Rectal smooth muscle tissue (tissue), 1 donor: ENCODE measurements around the gene AADAC.
"Not testable (repeated sequence)": the region's sequence is repeated elsewhere in the genome, so short reads cannot be mapped to it uniquely, and the experiment has no call there.

Source experiments
- H3K27ac ChIP-seq: one replicate; pipeline ENCODE4 v1.7.0; 2013; ENCODE audit warnings: low read depth, low read length, inconsistent platforms
- H3K27me3 ChIP-seq: one replicate; pipeline ENCODE4 v1.7.0; 2013; ENCODE audit warnings: low read length; ENCODE audit not compliant: control insufficient read depth, insufficient read depth
- H3K36me3 ChIP-seq: one replicate; pipeline ENCODE4 v1.7.0; 2013; ENCODE audit warnings: low read length; ENCODE audit not compliant: control insufficient read depth, insufficient read depth
- H3K4me1 ChIP-seq: one replicate; pipeline ENCODE4 v1.7.0; 2013; ENCODE audit warnings: low read length; ENCODE audit not compliant: control insufficient read depth, insufficient read depth
- H3K4me3 ChIP-seq: one replicate; pipeline ENCODE4 v1.7.0; 2013; ENCODE audit warnings: low read length
- H3K9ac ChIP-seq: one replicate; pipeline ENCODE4 v1.7.0; 2013; ENCODE audit warnings: low read length

AADAC gene

DNA sequence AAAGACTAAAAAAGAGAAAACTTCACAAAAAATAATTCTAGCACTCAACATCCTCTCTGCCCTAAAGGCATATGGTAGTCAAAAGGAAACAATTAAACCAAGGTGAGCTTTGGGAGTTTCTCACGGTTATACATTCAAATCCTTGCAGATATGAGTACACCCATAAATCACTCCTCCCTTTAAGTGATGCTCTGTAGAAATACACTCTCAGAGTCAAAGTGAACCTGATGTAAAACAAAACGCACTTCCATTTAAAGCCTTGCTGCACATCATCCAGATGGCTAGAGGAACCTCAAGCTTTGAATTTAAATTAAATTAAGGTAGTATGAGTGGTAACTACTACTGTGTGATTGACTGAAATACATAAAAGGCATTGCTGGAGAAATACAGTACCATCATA lies 36.0 kb upstream of the AADAC start:
- Histone ChIP-seq H3K4me1 (no peaks in the 10 kb centered on the region), H3K9ac (no peak overlapping the region), H3K36me3 (no peaks in the 10 kb centered on the region), H3K4me3 (no peak overlapping the region), H3K27me3 (no peaks in the 10 kb centered on the region), H3K27ac (no peak overlapping the region)

DNA sequence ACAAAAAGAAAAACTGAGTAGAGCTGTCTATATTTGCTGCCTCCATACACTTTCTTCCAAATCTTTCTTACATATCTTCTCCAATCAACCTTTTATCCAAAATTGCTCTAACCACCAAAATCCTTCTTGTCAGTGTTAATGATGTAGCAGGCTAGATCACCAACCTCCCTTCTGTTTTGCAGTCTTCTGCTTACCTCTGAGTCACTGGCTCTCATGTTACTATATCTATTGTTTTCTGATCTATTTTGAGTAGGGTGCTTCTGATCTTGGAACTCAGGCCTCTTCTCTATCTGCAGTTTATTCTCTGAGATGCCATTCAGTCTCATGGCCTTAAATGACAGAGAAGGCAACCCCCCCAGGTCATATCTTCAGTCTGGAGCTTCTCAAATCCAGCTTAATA lies 26.3 kb upstream of the AADAC start:
- Histone ChIP-seq H3K4me3 (no peak overlapping the region), H3K27me3 (no peaks in the 10 kb centered on the region), H3K36me3 (no peaks in the 10 kb centered on the region), H3K9ac (no peak overlapping the region), H3K4me1 (no peaks in the 10 kb centered on the region), H3K27ac (no peak overlapping the region)

DNA sequence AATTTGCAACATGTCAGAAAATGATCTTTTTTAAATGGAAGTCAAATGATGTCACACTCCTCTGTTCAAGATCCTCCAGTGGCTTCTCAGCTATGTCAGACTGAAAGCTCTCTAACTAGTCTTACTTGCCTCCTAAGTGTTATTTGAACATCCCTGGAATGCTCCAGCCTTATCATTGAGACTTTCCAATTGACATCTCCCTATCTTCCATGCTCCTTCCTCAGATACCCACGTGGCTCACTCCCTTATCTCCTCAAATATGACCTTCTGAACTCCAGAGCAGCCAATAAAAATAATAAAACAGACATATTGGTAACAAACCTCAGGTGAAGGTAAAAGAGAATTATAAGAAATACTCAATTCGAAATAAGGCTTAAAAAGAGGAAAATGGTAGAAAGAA lies 25.5 kb upstream of the AADAC start:
- no peak overlapping the region for H3K27ac ChIP-seq
- no peak overlapping the region for H3K4me3 ChIP-seq
- H3K4me1 ChIP-seq = no peaks in the 10 kb centered on the region
- H3K27me3 ChIP-seq = no peaks in the 10 kb centered on the region
- no peak overlapping the region for H3K9ac ChIP-seq
- no peaks in the 10 kb centered on the region for H3K36me3 ChIP-seq

DNA sequence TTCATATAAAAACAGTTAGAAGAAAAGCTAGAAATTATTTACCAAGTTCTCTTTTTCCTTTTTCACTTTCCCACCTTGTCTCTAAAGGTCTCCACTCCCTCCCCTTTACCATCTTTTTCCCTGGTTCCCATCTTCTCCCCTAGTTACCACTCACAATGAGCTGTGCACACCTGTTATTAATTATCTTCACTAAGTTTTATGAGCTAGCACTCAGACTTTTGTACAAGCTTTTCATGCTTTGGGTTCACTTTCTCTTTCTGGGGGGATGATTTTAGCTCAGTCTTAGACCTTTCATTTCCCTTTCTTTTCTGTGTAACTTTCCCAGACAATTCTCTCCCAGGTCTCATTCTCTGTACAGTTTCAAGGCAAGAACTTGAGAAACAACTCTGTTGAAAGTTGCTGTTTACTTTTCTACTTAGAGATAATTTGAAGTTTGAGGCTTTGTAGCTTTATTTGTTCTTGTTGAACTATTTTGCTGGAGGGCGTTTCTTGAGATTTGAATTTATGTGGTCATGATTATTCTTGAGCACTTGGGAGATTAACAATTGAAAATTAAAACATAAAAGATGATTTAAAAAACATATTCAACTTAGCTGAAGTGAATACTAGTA lies 24.0 kb upstream of the AADAC start:
- Histone ChIP-seq H3K27me3 (no peaks in the 10 kb centered on the region), H3K4me1 (no peaks in the 10 kb centered on the region), H3K36me3 (no peaks in the 10 kb centered on the region), H3K27ac (no peak overlapping the region), H3K9ac (no peak overlapping the region), H3K4me3 (no peak overlapping the region)

DNA sequence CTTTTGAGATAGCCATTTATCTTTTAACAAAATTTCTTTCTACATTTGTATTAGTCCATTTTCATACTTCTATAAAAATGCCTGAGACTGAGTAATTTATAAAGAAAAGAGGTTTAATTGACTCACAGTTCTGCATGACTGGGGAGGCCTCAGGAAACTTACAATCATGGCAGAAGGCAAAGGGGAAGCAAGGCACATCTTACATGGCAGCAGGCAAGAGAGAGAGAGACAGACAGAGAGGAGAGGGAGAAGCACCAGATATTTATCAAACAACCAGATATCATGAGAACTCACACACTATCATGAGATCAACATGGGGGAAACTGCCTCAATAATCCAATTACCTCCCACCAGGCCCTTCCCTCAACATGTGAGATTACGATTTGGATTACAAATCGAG lies 23.2 kb upstream of the AADAC start:
- not testable (repeated sequence) for H3K27me3 ChIP-seq, H3K4me3 ChIP-seq, H3K27ac ChIP-seq, H3K4me1 ChIP-seq, H3K36me3 ChIP-seq, H3K9ac ChIP-seq

DNA sequence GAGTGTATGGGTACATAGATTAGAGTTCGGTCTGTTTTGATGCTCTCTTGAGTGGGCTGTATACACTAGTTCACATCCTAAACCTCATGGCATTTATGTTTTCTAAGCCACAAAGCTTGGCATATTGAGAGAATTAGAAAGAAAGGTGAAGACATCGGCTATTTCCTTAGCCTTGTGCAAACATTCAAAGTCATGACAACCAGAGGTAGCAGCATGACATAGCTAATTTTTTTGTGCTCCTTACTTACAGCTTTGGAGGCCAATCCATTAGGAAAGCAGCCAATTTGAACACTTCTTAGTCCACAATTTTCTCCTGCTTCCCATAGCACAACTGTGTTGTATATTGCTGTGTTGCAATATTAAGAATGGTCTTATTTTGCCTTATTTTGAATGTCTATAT lies 21.5 kb upstream of the AADAC start:
- Histone ChIP-seq H3K27me3 (no peaks in the 10 kb centered on the region), H3K9ac (no peak overlapping the region), H3K27ac (no peak overlapping the region), H3K36me3 (no peaks in the 10 kb centered on the region), H3K4me1 (no peaks in the 10 kb centered on the region), H3K4me3 (no peak overlapping the region)

DNA sequence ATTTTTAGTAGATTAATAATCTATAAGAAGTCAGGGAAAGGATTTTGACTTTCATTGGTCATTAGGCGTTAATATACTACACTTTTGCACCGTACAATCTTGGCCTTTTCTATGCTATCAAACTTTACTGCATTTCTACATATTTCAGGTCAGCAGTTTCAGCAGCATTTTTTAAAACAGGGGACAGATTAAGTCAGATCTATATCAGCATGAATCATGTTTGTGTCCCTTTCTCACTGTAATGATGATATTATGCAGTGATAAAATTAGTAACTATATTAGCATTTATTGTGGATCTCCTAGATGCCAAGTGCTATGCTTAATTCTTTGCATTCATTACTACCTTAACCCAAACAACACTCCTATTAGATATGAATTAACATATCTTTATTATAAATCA lies 20.3 kb upstream of the AADAC start:
- H3K4me3 ChIP-seq = no peak overlapping the region
- H3K27ac ChIP-seq = no peak overlapping the region

DNA sequence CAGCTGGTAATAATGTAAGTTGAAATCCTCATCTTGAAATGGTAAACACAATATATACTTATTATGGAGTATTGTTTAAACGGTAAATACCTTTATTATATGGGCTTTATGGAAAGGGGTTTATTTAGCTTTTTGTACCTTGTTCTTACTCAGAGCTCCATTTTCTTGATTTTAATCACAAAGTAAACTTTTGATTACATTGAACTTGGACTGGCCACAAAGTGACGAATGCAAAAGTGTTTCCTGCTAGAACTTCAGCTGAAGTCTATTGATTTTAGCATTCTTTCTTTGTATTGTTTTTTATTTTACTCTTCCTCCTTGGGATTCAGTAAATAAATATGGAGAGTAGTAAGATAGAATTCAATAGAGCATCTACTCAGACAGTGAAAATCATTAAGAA lies 19.8 kb upstream of the AADAC start:
- Histone ChIP-seq H3K4me3 (no peak overlapping the region), H3K4me1 (no peaks in the 10 kb centered on the region), H3K36me3 (no peaks in the 10 kb centered on the region), H3K27me3 (no peaks in the 10 kb centered on the region), H3K9ac (no peak overlapping the region), H3K27ac (no peak overlapping the region)

More for the DNA sequence above, 20.3 kb upstream of the AADAC start:
- no peaks in the 10 kb centered on the region for H3K36me3 ChIP-seq
- H3K9ac ChIP-seq = no peak overlapping the region
- H3K4me1 ChIP-seq = no peaks in the 10 kb centered on the region
- H3K27me3 ChIP-seq = no peaks in the 10 kb centered on the region

DNA sequence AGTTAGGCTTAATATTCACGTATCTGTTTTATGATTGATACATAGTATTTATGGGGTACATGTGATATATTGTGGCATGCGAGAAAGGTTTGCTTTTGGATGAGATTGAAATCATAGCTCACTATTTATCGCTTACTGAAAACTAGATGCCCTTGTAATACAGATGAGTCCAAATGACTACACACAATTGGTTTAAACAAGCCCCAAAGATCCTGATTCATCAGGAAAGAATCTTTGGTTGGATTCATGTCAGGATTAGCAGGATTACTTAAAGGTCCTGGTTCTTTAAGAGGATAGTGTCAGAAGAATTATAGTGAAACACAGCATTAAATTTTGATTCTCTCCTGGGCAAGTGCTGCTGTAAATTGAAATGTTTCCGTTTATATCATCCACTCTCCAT lies 18.6 kb upstream of the AADAC start:
- Histone ChIP-seq H3K4me1 (no peaks in the 10 kb centered on the region), H3K27me3 (no peaks in the 10 kb centered on the region), H3K36me3 (no peaks in the 10 kb centered on the region), H3K4me3 (no peak overlapping the region), H3K9ac (no peak overlapping the region), H3K27ac (no peak overlapping the region)

DNA sequence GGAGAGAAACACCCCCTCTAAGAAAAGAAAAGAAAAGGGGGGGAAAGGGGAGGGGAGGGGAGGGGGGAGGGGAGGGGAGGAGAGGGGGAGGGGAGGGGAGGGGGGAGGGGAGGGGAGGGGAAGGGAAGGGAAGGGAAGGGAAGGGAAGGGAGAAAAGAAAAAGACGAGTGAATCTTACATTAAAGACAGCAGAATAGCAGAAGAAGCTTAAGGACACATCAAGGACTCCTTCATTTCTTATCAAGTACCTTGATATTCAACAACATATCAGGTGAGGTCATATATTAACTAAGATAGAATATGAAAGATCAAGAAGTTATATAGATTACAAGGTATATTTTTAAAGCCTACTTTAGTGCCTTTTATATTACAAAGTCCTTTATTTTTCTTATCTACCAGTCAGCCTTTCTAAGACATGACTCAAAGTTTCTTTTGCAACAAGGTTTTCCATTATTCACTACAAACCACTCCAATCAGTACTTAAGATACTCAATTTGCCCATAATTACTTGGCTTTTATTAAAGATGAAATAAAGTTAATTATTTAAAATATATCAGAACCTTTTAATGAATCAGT lies 17.7 kb upstream of the AADAC start:
- Histone ChIP-seq H3K27ac (no peak overlapping the region), H3K4me3 (no peak overlapping the region), H3K9ac (no peak overlapping the region), H3K36me3 (no peaks in the 10 kb centered on the region), H3K4me1 (no peaks in the 10 kb centered on the region), H3K27me3 (no peaks in the 10 kb centered on the region)

DNA sequence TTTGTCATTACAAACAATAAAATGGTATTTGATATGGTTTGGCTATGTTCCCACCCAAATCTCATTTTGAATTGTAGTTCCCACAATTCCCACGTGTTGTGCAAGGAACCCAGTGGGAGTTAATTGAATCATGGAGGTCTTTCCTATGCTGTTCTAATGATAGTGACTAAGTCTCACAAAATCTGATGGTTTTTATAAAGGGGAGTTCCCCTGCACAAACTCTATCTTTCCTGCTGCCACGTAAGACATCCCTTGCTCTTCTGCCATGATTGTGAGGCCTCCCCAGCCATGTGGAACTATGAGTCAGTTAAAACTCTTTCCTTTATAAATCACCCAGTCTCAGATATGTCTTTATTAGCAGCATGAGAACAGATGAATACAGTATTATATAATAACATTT lies 15.4 kb upstream of the AADAC start:
- Histone ChIP-seq H3K4me1 (no peaks in the 10 kb centered on the region), H3K27me3 (no peaks in the 10 kb centered on the region), H3K36me3 (no peaks in the 10 kb centered on the region), H3K27ac (no peak overlapping the region), H3K4me3 (no peak overlapping the region), H3K9ac (no peak overlapping the region)

DNA sequence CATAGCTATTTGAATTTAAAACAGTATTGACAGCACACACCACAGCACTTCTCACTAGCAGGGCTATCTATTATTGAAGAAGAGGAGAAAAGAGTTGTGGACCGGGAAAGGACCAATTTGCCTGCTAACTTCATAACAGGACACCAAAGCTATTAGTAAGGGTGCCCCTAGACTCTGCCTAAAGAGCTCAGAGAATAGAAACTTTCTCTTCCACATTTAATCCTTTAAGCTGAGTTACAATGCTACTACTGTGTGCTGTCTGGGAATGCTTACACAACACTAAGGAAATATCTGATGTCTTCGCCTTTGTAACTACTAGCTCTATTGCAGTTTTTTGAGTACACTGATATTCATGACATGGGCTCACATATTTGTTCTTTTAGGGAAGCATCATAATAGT lies 13.5 kb upstream of the AADAC start:
- no peak overlapping the region for H3K4me3 ChIP-seq
- H3K27me3 ChIP-seq = no peaks in the 10 kb centered on the region
- no peak overlapping the region for H3K9ac ChIP-seq
- H3K27ac ChIP-seq = no peak overlapping the region
- H3K4me1 ChIP-seq = no peaks in the 10 kb centered on the region
- H3K36me3 ChIP-seq = no peaks in the 10 kb centered on the region

DNA sequence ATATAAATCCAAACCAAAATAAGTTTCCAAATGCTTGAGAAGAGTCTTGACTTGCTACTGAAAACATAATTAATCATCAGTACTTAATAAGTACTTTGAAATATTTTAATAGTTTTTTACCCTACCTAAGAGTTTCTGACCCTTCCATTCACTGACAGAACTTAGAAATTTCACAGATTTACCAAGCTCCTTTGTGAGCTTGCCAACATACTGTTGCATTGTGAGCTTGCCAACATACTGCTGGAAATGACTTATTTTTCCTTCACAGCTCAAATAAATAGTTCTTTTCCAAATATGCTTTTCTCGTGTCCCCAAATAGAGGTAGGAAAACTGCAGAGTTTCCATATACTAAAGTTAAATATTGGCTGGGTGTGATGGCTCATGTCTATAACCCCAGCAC lies 9.6 kb upstream of the AADAC start:
- Histone ChIP-seq H3K4me1 (no peaks in the 10 kb centered on the region), H3K9ac (no peak overlapping the region), H3K36me3 (no peaks in the 10 kb centered on the region), H3K27ac (no peak overlapping the region), H3K4me3 (no peak overlapping the region), H3K27me3 (no peaks in the 10 kb centered on the region)
